Astrocyte of the cerebellum (primary cell): ENCODE results near the gene PIK3CB.

ENCODE experiments used
- DNase-seq: peaks from one replicate; pipeline ENCODE4 v3.0.0-alpha.2; 2011; ENCODE audit warnings: low read depth
- H3K4me3 ChIP-seq: 2 replicates; pipeline ENCODE4 v1.5.1; 2011; ENCODE audit warnings: mild to moderate bottlenecking, low read depth, low read length, moderate library complexity
- CTCF ChIP-seq: IDR thresholded peaks from 2 replicates; pipeline ENCODE4 v1.5.1; 2012; ENCODE audit warnings: low read length, low read depth, moderate library complexity, mild to moderate bottlenecking; ENCODE audit errors: missing control alignments
- in situ Hi-C: cut with HindIII; loops from 2 replicates; pipeline ENCODE4 v1.10.0; 2017; ENCODE audit warnings: low sequenced_read_pairs

Gene PIK3CB

DNA sequence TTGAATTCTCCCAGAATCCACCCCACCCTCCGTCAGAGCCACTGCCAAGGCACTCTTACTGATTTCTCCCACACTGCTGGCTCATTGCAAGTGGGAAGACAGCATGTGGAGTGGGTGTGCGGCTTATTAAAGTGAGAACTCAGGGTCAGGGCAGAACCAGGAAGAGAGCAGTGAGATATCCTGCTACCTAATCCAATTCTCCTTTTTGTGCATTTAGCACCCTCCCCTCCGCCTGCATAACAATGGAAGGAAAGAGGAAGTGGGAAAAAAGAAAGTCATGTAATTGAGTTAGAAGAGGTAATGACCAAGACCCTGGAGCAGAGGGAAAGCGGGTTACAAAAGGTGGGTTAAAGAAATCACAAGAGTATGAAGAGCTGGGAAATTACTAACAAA, 27.8 kb upstream of the PIK3CB start:
- TF ChIP-seq CTCF: no peak
- in situ Hi-C loops: no loop called here
- H3K4me3 ChIP-seq: no peak overlapping the region
- no peak for DNase-seq

DNA sequence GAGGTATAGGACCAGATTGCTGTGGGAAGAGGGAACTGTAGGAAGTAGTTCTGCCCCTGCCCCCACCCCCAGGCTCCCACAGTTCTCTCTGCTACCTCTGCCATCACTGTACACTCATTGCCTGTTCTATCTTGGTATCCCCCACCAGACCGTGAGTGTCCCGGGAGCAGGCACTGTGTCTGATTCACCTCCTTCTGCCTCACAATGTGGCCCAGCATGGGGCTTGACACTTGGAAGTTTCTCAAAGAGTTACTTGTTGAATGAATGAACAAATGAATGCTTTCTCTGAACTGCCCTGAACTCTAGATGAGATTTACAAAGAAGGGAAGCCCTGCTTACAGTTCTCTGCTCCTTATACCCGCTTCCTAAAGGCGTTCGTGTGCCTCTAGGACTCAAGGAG, 27.1 kb upstream of the PIK3CB start:
- in situ Hi-C loops: no loop called here
- no peak for TF ChIP-seq CTCF
- no peak overlapping the region for H3K4me3 ChIP-seq
- peak; percentile 78 for DNase-seq

DNA sequence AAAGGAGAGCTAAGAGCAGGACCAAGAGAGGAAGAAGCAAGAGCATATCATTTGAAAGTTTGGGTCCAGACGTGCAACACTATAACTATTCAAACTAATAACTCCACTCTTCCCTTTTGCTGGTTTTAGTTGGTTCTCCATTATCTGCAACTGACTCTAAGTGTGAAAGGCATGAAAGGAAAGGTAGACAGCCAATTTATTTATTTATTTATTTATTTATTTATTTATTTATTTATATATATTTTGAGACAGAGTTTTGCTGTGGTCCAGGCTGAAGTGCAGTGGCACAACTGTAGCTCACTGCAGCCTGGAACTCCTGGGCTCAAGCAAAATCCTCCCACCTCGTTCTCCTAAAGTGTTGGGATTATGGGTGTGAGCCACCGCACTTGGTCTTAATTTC, 22.1 kb upstream of the PIK3CB start:
- no peak for TF ChIP-seq CTCF

GRCh38 chr3:138854940-138855339, 20.2 kb upstream of the PIK3CB start:
- no peak for TF ChIP-seq CTCF
- in situ Hi-C loops: no loop called here
- H3K4me3 ChIP-seq: no peak overlapping the region
- no peak for DNase-seq

More for the DNA sequence above, 22.1 kb upstream of the PIK3CB start:
- DNase-seq: no peak
- H3K4me3 ChIP-seq: no peak overlapping the region
- in situ Hi-C loops: no loop called here

GRCh38 chr3:138854204-138854603, 19.5 kb upstream of the PIK3CB start:
- DNase-seq: no peak
- in situ Hi-C loops: no loop called here
- no peak overlapping the region for H3K4me3 ChIP-seq
- no peak for TF ChIP-seq CTCF

DNA sequence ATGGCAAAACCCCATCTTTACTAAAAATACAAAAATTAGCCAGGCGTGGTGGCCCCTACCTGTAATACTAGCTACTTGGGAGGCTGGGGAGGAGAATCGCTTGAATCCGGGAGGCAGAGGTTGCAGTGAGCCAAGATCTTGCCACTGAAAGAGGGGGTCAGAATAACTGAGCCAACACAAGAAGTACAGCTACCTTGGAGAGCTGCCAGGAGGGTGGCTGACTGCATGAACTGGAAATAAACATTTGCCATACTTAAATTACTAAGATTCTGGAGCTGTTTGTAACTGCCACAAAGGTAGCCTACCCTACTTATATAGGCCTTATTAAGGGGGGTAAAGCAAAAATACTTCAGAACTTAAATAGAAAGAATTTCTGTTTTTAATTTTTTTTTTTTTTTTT, 15.4 kb upstream of the PIK3CB start:
- no peak for TF ChIP-seq CTCF

More for the DNA sequence above, 15.4 kb upstream of the PIK3CB start:
- no peak overlapping the region for H3K4me3 ChIP-seq
- DNase-seq: no peak
- in situ Hi-C loops: no loop called here
